Mesothelial cell of epicardium (in vitro differentiated cells): ENCODE measurements around the gene FSTL3. TPM values are rescaled to one million over a fixed set of nuclear protein-coding genes. Genes with fewer than 3 reads are reported as not detected.
"Not testable (repeated sequence)": the region's sequence is repeated elsewhere in the genome, so short reads cannot be mapped to it uniquely, and the experiment has no call there.

ENCODE experiments used
- DNase-seq, 2 experiments: peaks; one replicate each; pipeline ENCODE4 v3.0.0; 2021; ENCODE audit warnings: low spot score in 2 of 2; ENCODE audit not compliant: unreplicated experiment in 2 of 2
- H3K27ac Mint-ChIP-seq: 2 replicates; pipeline ENCODE4 v1.8.0; 2021; ENCODE audit warnings: mixed read lengths
- H3K27me3 Mint-ChIP-seq: 2 replicates; pipeline ENCODE4 v1.8.0; 2021; ENCODE audit warnings: low read depth, mixed read lengths
- H3K36me3 Mint-ChIP-seq: 2 replicates; pipeline ENCODE4 v1.8.0; 2021; ENCODE audit warnings: mixed read lengths
- H3K4me1 Mint-ChIP-seq: 2 replicates; pipeline ENCODE4 v1.8.0; 2021; ENCODE audit warnings: mixed read lengths
- H3K4me3 Mint-ChIP-seq: 2 replicates; pipeline ENCODE4 v1.8.0; 2021; ENCODE audit warnings: mild to moderate bottlenecking, moderate library complexity, mixed read lengths
- H3K9me3 Mint-ChIP-seq: 2 replicates; pipeline ENCODE4 v1.8.0; 2021; ENCODE audit warnings: mixed read lengths
- total RNA-seq: library from RNA; stranded (reverse); gene quantifications from 3 replicates; pipeline ENCODE4 v1.2.1, GENCODE V29; 2021
- TF ChIP-seq, protein P1 (sequence below): fragments of 200-600 bp; sonication (generic); IDR thresholded peaks from one replicate; pipeline ENCODE4 v1.5.0; 2021; ENCODE audit warnings: antibody characterized with exemption; ENCODE audit not compliant: unreplicated experiment

The FSTL3 gene
- total RNA-seq, 1 donor from 2014 or later: 64.6 TPM

DNA sequence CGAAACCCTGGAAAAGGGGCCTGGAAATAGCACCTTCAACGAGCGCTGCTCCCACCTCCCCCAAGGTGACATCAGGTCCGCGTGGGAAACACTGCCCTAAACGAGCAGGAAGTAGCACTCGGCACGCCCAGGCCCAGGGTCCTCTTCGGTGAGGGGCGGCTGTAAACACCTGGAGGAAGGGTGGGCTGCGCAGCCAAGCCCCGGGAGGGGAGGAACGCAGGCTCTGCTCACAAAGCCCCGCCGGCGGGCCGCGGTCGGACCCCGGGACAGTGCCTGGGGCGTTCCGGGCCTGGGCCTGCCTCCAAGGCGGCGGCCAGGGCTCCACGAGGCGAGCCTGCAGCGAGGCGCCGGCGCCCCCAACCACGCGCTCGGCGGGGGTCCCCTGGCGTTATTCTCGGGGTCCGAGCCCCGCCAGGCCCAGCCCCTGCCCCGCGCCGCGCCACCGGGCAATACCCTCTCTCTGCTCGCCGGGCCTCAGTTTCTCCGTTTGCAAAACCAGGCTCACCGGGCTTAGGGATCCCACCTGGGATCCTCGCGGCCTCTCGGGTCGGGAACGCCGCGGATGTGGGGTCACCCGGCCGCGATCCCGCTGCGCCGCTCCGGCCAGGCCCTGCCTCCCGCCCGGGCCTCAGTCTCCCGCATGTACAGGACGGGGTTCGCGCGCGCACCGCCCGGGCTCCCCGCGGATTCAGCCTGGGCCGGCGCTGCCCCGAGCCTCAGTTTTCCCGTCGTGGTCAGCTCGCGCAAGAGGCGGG, 13.8 kb upstream of the FSTL3 start:
- TF ChIP-seq, protein P1, sequence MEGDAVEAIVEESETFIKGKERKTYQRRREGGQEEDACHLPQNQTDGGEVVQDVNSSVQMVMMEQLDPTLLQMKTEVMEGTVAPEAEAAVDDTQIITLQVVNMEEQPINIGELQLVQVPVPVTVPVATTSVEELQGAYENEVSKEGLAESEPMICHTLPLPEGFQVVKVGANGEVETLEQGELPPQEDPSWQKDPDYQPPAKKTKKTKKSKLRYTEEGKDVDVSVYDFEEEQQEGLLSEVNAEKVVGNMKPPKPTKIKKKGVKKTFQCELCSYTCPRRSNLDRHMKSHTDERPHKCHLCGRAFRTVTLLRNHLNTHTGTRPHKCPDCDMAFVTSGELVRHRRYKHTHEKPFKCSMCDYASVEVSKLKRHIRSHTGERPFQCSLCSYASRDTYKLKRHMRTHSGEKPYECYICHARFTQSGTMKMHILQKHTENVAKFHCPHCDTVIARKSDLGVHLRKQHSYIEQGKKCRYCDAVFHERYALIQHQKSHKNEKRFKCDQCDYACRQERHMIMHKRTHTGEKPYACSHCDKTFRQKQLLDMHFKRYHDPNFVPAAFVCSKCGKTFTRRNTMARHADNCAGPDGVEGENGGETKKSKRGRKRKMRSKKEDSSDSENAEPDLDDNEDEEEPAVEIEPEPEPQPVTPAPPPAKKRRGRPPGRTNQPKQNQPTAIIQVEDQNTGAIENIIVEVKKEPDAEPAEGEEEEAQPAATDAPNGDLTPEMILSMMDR: no peak
- Mint-ChIP-seq H3K27ac (peak overlapping the region; percentile 92), H3K36me3 (no peaks in the 10 kb centered on the region), H3K9me3 (no peaks in the 10 kb centered on the region), H3K4me3 (peak overlapping the region; percentile 76), H3K27me3 (no peaks in the 10 kb centered on the region), H3K4me1 (peaks cover 28% of the 10 kb centered on the region)
- DNase-seq: peak in 1 of 2 experiments; percentile 63

DNA sequence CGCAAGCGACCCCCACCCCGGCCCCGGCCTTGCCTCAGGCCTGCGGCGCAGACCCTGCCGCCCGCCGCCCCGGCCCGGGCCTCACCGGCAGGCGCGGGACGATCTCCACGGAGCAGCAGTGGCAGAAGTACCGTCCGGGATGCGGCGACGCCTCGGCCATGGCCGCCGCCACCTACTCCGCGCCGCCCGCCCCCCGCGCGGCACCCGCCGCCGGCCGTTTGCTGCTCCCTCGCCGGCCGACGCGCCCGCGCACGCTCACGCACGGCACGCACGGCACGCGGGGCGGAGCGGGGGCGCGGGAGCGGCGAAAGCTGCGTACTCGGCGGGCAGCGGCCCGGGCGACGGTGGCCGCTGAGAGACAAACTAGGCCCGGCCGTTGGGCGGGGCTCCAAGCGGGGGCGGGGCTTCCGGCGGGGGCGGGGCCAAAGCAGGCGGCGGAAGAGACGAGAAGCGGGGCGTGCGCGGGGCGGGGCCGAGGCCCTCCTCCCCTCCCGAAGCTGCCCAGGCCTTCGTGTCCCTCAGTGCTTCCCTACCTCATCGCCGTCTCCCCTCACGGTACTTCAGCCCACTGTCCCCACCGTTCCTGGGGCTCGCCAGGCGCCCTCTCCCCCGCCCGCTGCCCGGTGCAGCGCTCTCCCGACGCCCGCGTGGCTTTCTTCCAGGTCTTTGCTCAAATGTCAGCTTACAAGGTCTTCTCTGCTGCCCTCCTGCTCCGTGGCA, 13.1 kb upstream of the FSTL3 start, which contains the start of gene RNF126:
Gene RNF126, minus strand, starts transcription at position 253 of the 720 bp plus-strand sequence. Its CDS starts 93 bp downstream, at position 160.
- Mint-ChIP-seq H3K4me1 (peaks cover 28% of the 10 kb centered on the region), H3K9me3 (no peaks in the 10 kb centered on the region), H3K36me3 (no peaks in the 10 kb centered on the region), H3K27me3 (no peaks in the 10 kb centered on the region), H3K4me3 (peak within 1 kb of the TSS; percentile 78), H3K27ac (peak within 1 kb of the TSS; percentile 92)
- DNase-seq: peak; percentile 84 to 85
- TF ChIP-seq, protein P1: no peak

DNA sequence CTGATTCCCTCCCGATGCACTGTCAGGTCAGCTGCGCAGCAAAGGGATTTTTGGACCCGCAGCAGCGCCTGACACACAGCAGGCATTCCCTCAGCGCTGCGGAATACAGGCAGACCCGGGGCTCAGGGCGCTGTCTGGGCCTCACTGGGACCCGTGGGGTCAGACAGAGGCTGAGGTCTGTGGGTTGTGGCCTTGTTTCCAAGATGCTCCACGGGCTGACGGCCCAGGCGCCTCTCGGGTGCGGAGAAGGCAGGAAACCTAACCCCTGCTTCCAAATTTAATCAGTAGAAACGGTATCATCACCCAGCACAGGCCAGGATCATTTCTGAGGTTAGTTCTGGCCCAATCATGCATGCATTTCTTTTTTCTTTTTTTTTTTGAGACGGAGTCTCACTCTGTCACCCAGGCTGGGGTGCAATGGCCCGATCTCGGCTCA, 12.5 kb upstream of the FSTL3 start:
- H3K9me3 Mint-ChIP-seq: peaks cover 5% of the 10 kb centered on the region
- TF ChIP-seq, protein P1: no peak

DNA sequence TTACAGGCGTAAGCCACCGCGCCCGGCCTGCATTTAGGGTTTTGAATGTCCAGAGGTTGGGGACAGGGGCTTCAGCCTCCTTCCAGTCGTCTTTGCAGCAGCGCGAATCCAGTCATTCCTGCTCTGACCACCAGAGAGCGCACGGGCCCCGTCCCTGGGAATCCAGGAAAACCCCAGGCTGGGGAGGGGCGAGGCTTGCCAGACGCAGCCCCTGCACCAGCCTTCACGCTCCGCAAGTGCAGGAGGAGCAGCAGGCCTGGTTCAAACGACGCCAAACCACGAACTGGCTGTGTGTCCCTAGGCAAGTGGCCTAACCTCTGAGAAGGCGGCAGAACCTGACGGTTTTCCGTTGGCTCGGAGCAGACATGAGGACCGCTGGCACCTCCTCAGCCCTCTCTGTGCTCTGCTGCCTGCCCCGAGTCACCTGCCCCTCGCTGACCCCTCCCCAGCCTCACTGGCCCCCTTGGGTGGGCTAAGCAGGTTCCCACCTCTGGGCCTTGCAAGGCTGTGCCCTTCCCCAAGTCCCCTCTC, 11.2 kb upstream of the FSTL3 start:
- TF ChIP-seq, protein P1: peak; percentile 94
- Mint-ChIP-seq H3K4me1 (peaks cover 25% of the 10 kb centered on the region), H3K36me3 (peaks cover 2% of the 10 kb centered on the region), H3K27me3 (no peaks in the 10 kb centered on the region), H3K4me3 (peak overlapping the region; percentile 60), H3K27ac (peak overlapping the region; percentile 43), H3K9me3 (peaks cover 10% of the 10 kb centered on the region)
- peak; percentile 78 to 95 for DNase-seq

More for the DNA sequence above, 12.5 kb upstream of the FSTL3 start:
- Mint-ChIP-seq H3K27ac (peak overlapping the region; percentile 92), H3K36me3 (peaks cover 2% of the 10 kb centered on the region), H3K27me3 (no peaks in the 10 kb centered on the region), H3K4me3 (peak overlapping the region; percentile 78), H3K4me1 (peaks cover 28% of the 10 kb centered on the region)
- DNase-seq: no peak

DNA sequence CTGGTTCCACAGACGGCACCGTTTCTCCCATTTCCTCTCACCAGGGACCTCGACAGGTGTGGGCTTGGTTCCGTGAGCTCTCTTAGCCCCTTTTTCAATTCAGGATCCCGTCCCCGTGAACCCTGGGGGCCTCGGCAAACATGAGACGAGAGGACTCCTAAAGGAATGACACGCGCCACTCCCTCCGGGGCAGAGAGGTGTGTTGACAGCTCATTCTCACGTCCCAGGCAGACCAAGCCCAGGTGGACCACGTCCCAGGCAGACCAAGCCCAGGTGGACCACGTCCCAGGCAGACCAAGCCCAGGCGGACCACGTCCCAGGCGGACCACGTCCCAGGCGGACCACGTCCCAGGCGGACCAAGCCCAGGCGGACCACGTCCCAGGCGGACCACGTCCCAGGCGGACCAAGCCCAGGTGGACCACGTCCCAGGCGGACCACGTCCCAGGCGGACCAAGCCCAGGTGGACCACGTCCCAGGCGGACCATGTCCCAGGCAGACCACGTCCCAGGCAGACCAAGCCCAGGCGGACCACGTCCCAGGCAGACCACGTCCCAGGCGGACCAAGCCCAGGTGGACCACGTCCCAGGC, 9.1 kb upstream of the FSTL3 start:
- H3K9me3 Mint-ChIP-seq, H3K27me3 Mint-ChIP-seq, H3K27ac Mint-ChIP-seq, H3K4me3 Mint-ChIP-seq, H3K4me1 Mint-ChIP-seq, DNase-seq, H3K36me3 Mint-ChIP-seq: not testable (repeated sequence)

DNA sequence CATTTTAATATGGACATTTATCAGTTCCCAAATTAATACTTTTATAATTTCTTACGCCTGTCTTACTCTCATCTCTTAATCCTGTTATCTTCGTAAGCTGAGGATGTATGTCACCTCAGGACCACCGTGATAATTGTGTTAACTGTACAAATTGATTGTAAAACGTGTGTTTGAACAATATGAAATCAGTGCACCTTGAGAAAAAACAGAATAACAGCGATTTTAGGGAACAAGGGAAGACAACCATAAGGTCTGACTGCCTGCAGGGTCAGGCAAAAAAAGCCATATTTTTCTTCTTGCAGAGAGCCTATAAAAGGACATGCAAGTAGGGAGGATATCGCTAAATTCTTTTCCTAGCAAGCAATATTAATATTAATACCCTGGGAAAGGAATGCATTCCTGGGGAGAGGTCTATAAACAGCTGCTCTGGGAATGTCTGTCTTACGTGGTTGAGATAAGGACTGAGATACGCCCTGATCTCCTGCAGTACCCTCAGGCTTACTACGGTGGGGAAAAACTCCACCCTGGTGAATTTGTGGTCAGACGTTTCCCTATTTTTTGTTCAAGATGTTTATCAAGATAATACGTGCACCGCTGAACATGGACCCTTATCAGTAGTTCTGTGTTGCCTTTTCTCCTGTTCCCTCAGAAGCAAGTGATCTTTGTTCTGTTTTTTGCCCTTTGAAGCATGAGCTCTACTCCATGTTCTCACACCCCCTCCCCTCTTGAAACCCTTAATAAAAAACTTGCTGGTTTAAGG, 7.3 kb upstream of the FSTL3 start:
- H3K27ac Mint-ChIP-seq, DNase-seq, H3K9me3 Mint-ChIP-seq, H3K4me1 Mint-ChIP-seq, H3K4me3 Mint-ChIP-seq, H3K27me3 Mint-ChIP-seq, H3K36me3 Mint-ChIP-seq: not testable (repeated sequence)
